ENCODE data around the gene TMTC4. TPM values are rescaled to one million over a fixed set of nuclear protein-coding genes. Genes with fewer than 3 reads are reported as not detected.
A peak's percentile ranks its signal among the peaks of the same experiment; 100 is the strongest.

Gene TMTC4
- polyA plus RNA-seq, 2 of the 4 experiments (the other 2 are of a cell fraction) = 15.6 to 17.5 TPM

GRCh38 chr13:100646871-100647270 lies 27.7 kb downstream of the TMTC4 start (continued):
- TF ChIP-seq BCL3 (IDR thresholded peaks at IDR 0.05) = no peak
- TF ChIP-seq HDAC2 (IDR thresholded peaks at IDR 0.05) = no peak

GRCh38 chr13:100646030-100646673 lies 28.4 kb downstream of the TMTC4 start:
- TF ChIP-seq NPAS2 (CRISPR knock-in tag; IDR thresholded peaks at IDR 0.05; ENCODE audit: borderline replicate concordance) (no peak), HEYL (CRISPR knock-in tag; IDR thresholded peaks at IDR 0.05) (no peak), EHMT2 (IDR thresholded peaks at IDR 0.05; ENCODE audit: low read depth) (no peak), TFCP2L1 (CRISPR knock-in tag; IDR thresholded peaks at IDR 0.05) (no peak), ESRRA (IDR thresholded peaks at IDR 0.05; ENCODE audit: borderline replicate concordance, low read length) (no peak), HDAC2 (IDR thresholded peaks at IDR 0.05) (no peak), CHD2 (IDR thresholded peaks at IDR 0.05; ENCODE audit: low read length, partially characterized antibody) (no peak), EP300 (IDR thresholded peaks at IDR 0.05) (no peak), CTCF (IDR thresholded peaks at IDR 0.05) (0 out of 3 replicates have a peak, but pooled peaks have one; percentile 23), USF2 (IDR thresholded peaks at IDR 0.05) (no peak), ATOH8 (CRISPR knock-in tag; IDR thresholded peaks at IDR 0.05; ENCODE audit: low read depth) (no peak), CBX2 (IDR thresholded peaks at IDR 0.05; ENCODE audit: borderline replicate concordance, low read depth) (no peak), RAD21 (conservative IDR thresholded peaks at IDR 0.05 in 1 of 2, IDR thresholded peaks at IDR 0.05 in 1 of 2) (peak in 1 of 2 experiments; percentile 35; a peak in 2 of 5 replicates)
- DNase-seq (ENCODE audit: low read depth in 1 of 2, low spot score in 1 of 2) (peak; percentile 8 to 33), ATAC-seq (peak; percentile 73 to 75; a peak in 4 of 6 replicates), FAIRE-seq (no peak)
- Histone ChIP-seq H3K9me3 (no peaks in the 10 kb centered on the region), H3K4me3 (no peak overlapping the region), H3K4me1 (no peaks in the 10 kb centered on the region), H3K4me2 (no peak overlapping the region), H3K27ac (no peak overlapping the region)
- ChIA-PET POLR2A (no interaction called here), CTCF (interaction anchor here (1.0 to 1.3 kb wide), 2 partner anchors 9 to 74 kb away, joined by 3 read pairs; no protein-coding TSS in a partner anchor)
- WGBS (ENCODE audit: missing lambda C conversion rate) = 72% methylated on average over 8 of the region's 12 CpGs

GRCh38 chr13:100645382-100645781 lies 29.2 kb downstream of the TMTC4 start:
- no peak for TF ChIP-seq MYC (IDR thresholded peaks at IDR 0.05; ENCODE audit: borderline replicate concordance, low read length)
- TF ChIP-seq CBX2 (IDR thresholded peaks at IDR 0.05; ENCODE audit: borderline replicate concordance, low read depth) = no peak
- no peak for TF ChIP-seq CTCF (IDR thresholded peaks at IDR 0.05)
- no peak for TF ChIP-seq RCOR1 (IDR thresholded peaks at IDR 0.05; ENCODE audit: low read depth, low read length)
- TF ChIP-seq KDM1A (IDR thresholded peaks at IDR 0.05; ENCODE audit: low read depth) = no peak
- TF ChIP-seq RFX5 (IDR thresholded peaks at IDR 0.05) = no peak
- Histone ChIP-seq H3K4me1 (no peaks in the 10 kb centered on the region), H3K9me3 (no peaks in the 10 kb centered on the region), H3K27ac (no peak overlapping the region), H3K4me3 (no peak overlapping the region), H3K4me2 (no peak overlapping the region)
- DNase-seq (ENCODE audit: low read depth in 1 of 2, low spot score in 1 of 2) = no peak
- ChIA-PET CTCF (interaction anchor here (0.6 kb wide), 1 partner anchor 22 kb away, joined by 4 read pairs; no protein-coding TSS in a partner anchor), POLR2A (no interaction called here)
- WGBS (ENCODE audit: missing lambda C conversion rate) = 92% methylated on average over 1 of the region's 7 CpGs
- no peak for ATAC-seq
- no peak for FAIRE-seq
